OCI-LY1 (cell line): ENCODE results near the gene MGAT5B.

Experiments
- EZH2 ChIP-seq: fragments of 200-600 bp; sonication (generic), shearing (Covaris generic); IDR thresholded peaks from 2 replicates; pipeline ENCODE4 v1.8.0; 2017; ENCODE audit warnings: borderline replicate concordance, mixed run types, mild to moderate bottlenecking, antibody characterized with exemption, low read length, moderate library complexity, mixed read lengths
- TF ChIP-seq, protein P1 (sequence below): fragments of 200-600 bp; sonication (generic), shearing (Covaris generic); IDR thresholded peaks from 2 replicates; pipeline ENCODE4 v1.5.1; 2017; ENCODE audit warnings: mild to moderate bottlenecking, antibody characterized with exemption, low read length, moderate library complexity, mixed read lengths

DNA sequence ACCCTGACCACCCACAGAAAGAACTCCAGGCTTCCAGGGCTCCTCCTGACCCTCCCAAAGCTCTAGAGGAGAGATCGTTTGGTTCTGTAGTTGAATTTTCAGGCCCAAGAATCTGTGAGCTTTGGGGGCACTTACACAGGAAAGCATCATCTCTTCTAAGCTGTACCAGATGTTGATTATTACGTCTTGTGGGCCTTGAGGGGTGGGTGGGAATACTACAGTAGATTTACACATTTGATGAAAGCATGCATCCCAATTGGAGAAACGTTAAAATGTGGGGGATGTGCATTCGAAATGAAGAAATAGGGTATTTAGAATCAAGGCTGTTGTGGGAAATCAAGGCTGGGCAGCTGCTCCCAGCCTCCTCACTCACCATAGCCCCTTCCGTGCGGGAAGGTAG is 61.9 kb downstream of the MGAT5B start:
- TF ChIP-seq, protein P1, sequence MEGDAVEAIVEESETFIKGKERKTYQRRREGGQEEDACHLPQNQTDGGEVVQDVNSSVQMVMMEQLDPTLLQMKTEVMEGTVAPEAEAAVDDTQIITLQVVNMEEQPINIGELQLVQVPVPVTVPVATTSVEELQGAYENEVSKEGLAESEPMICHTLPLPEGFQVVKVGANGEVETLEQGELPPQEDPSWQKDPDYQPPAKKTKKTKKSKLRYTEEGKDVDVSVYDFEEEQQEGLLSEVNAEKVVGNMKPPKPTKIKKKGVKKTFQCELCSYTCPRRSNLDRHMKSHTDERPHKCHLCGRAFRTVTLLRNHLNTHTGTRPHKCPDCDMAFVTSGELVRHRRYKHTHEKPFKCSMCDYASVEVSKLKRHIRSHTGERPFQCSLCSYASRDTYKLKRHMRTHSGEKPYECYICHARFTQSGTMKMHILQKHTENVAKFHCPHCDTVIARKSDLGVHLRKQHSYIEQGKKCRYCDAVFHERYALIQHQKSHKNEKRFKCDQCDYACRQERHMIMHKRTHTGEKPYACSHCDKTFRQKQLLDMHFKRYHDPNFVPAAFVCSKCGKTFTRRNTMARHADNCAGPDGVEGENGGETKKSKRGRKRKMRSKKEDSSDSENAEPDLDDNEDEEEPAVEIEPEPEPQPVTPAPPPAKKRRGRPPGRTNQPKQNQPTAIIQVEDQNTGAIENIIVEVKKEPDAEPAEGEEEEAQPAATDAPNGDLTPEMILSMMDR = no peak
- no peak for TF ChIP-seq EZH2
